Hepatocyte (in vitro differentiated cells): ENCODE measurements around the gene CMSS1.

ENCODE experiments used
- CTCF ChIP-seq: fragments of 200-600 bp; sonication (generic); IDR thresholded peaks from 2 replicates; pipeline ENCODE4 v1.5.1; 2016; ENCODE audit warnings: antibody characterized with exemption, mild to moderate bottlenecking; ENCODE audit not compliant: poor library complexity
- EZH2 ChIP-seq: fragments of 200-600 bp; sonication (generic); IDR thresholded peaks from 2 replicates; pipeline ENCODE4 v1.6.1; 2016; ENCODE audit warnings: antibody characterized with exemption, mild to moderate bottlenecking, borderline replicate concordance
- EZH2phosphoT487 ChIP-seq: fragments of 200-600 bp; sonication (generic); IDR thresholded peaks from one replicate; pipeline ENCODE4 v1.6.1; 2018; ENCODE audit warnings: antibody characterized with exemption, mild to moderate bottlenecking, low read depth, moderate library complexity; ENCODE audit not compliant: unreplicated experiment, severe bottlenecking

GRCh38 chr3:99803297-99803696, 14.4 kb upstream of the CMSS1 start:
- TF ChIP-seq CTCF: no peak
- TF ChIP-seq EZH2: no peak
- no peak for TF ChIP-seq EZH2phosphoT487
